ENCODE results near the gene CIRBP. TPM values are rescaled to one million over a fixed set of nuclear protein-coding genes. Genes with fewer than 3 reads are reported as not detected.

The CIRBP gene
- total and polyA plus RNA-seq, 2 of the 13 experiments (the other 11 are each of a cell fraction or from before 2014, with no cell fraction given) = 133 to 140 TPM

DNA sequence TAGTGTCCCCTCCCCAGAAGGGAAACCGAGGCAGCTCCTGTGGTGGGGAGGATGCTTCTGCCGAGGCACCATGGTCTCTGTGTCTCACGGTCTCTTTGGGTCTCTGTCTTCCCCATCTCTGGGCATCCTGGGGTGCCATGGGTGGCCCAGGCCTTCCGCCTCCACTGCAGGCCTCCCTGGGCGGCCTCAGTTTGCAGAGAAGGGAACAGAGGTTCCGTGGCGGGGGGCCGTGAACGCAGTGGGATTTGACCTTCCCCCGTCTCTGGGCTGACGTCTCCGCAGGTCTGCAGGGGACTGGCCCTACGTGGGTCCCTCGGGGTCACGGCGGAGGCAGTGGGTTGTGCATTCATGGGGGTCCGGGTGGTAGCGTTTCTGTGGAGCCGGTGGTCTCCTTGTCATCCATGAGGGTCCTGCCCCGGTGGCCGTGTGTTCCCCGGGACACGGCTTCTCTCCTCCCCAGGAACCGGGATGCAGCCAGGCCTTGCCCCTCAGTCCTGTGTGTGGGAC, 21.1 kb downstream of the CIRBP start (continued):
- TF ChIP-seq SNAPC4 (CRISPR knock-in tag; IDR thresholded peaks at IDR 0.05) (0 out of 2 replicates have a peak, but pooled peaks have one; percentile 6), ZNF180 (CRISPR knock-in tag; IDR thresholded peaks at IDR 0.05; ENCODE audit: borderline replicate concordance, low read depth) (no peak), ZNF441 (CRISPR knock-in tag; IDR thresholded peaks at IDR 0.05; ENCODE audit: borderline replicate concordance) (no peak), KDM4B (CRISPR knock-in tag; IDR thresholded peaks at IDR 0.05) (no peak), KDM5B (CRISPR knock-in tag; IDR thresholded peaks at IDR 0.05; ENCODE audit: borderline replicate concordance) (no peak)
- TF ChIP-seq, protein P1, sequence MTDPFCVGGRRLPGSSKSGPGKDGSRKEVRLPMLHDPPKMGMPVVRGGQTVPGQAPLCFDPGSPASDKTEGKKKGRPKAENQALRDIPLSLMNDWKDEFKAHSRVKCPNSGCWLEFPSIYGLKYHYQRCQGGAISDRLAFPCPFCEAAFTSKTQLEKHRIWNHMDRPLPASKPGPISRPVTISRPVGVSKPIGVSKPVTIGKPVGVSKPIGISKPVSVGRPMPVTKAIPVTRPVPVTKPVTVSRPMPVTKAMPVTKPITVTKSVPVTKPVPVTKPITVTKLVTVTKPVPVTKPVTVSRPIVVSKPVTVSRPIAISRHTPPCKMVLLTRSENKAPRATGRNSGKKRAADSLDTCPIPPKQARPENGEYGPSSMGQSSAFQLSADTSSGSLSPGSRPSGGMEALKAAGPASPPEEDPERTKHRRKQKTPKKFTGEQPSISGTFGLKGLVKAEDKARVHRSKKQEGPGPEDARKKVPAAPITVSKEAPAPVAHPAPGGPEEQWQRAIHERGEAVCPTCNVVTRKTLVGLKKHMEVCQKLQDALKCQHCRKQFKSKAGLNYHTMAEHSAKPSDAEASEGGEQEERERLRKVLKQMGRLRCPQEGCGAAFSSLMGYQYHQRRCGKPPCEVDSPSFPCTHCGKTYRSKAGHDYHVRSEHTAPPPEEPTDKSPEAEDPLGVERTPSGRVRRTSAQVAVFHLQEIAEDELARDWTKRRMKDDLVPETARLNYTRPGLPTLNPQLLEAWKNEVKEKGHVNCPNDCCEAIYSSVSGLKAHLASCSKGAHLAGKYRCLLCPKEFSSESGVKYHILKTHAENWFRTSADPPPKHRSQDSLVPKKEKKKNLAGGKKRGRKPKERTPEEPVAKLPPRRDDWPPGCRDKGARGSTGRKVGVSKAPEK (CRISPR knock-in tag; IDR thresholded peaks at IDR 0.05; ENCODE audit: borderline replicate concordance) = no peak
- TF ChIP-seq, protein P2, sequence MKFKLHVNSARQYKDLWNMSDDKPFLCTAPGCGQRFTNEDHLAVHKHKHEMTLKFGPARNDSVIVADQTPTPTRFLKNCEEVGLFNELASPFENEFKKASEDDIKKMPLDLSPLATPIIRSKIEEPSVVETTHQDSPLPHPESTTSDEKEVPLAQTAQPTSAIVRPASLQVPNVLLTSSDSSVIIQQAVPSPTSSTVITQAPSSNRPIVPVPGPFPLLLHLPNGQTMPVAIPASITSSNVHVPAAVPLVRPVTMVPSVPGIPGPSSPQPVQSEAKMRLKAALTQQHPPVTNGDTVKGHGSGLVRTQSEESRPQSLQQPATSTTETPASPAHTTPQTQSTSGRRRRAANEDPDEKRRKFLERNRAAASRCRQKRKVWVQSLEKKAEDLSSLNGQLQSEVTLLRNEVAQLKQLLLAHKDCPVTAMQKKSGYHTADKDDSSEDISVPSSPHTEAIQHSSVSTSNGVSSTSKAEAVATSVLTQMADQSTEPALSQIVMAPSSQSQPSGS (CRISPR knock-in tag; IDR thresholded peaks at IDR 0.05) = 0 out of 2 replicates have a peak, but pooled peaks have one; percentile 3

Measured in HepG2 (cell line).